Measurements from ENCODE around the gene MAEA. TPM values are rescaled to one million over a fixed set of nuclear protein-coding genes. Genes with fewer than 3 reads are reported as not detected.
A peak's percentile ranks its signal among the peaks of the same experiment; 100 is the strongest.

The MAEA gene
- polyA plus RNA-seq (2011; rRNA removed), result 77.5 and 94.4 TPM in 2 replicates
- 41.9 and 58.6 TPM in 2 replicates for polyA minus RNA-seq (2011; rRNA and poly(A)+ RNA removed)

DNA sequence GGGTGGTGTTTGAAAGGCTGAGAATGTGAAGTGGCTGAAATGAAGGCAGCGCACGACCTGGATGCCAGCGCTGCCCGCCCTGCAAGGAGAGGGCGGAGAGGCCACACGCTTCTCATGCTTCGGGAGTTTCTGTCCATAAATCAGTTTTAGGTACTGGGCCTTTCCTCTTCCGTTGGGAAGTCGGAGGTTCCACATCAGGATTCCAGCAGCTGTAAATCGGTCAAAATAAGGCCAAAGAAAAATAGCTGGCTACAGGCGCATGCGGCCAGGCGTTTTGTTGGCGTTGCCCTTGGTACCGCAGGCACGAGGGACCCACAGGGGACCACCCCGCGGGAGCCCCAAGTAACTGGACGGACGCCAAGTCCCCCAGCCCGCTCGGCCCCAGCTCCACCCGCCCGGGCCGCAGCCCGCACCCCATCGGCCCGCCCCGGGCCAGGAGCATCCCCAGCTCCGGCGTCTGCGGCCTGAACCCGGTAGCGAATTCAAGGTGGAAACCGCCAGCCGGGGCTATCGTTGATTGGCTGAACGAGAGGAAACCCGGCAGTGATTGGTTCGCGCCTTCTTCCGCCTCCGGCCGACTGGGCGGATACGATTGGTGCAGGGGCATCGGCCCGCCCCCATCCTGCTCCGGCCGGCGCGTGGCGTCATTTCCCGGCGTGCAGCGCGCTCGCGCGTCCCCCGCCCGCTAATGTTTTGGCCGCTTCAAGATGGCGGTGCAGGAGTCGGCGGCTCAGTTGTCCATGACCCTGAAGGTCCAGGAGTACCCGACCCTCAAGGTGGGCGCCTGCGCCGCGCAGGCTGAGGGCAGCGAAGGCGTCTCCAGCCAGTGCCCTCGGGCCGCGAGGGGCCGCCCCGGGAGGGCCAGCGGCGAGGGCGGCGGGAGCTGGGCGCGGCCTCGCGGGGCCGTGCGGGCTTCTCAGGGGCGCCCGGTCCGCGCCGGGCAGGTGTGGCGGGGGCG is at the start of gene MAEA:
Gene MAEA (plus strand): TSS at position 685 of the 958 bp plus-strand sequence. CDS start 23 bp downstream, at position 708.
- peak; percentile 78 for DNase-seq (ENCODE audit: low read depth)
- Histone ChIP-seq H3K27me3 (ENCODE audit: control insufficient read depth, insufficient read depth, low read length) (no peaks in the 10 kb centered on the region), H3K4me3 (ENCODE audit: low read depth, low read length) (peak within 1 kb of the TSS; percentile 73), H3K36me3 (ENCODE audit: control insufficient read depth, insufficient read depth, low read length) (no peaks in the 10 kb centered on the region; the same call in 1 of the 2 replicates)
- POLR2A ChIA-PET, result interaction anchor here (1.3 to 2.2 kb wide), 2 partner anchors 20 to 57 kb away, joined by 4 to 8 read pairs; partner anchors contain the start of gene UVSSA
- CTCF ChIA-PET, result interaction anchor here (1.2 to 2.3 kb wide), 3 partner anchors 22 to 158 kb away, joined by 3 to 5 read pairs (median 4); no protein-coding TSS in a partner anchor
- TF ChIP-seq, protein P1, sequence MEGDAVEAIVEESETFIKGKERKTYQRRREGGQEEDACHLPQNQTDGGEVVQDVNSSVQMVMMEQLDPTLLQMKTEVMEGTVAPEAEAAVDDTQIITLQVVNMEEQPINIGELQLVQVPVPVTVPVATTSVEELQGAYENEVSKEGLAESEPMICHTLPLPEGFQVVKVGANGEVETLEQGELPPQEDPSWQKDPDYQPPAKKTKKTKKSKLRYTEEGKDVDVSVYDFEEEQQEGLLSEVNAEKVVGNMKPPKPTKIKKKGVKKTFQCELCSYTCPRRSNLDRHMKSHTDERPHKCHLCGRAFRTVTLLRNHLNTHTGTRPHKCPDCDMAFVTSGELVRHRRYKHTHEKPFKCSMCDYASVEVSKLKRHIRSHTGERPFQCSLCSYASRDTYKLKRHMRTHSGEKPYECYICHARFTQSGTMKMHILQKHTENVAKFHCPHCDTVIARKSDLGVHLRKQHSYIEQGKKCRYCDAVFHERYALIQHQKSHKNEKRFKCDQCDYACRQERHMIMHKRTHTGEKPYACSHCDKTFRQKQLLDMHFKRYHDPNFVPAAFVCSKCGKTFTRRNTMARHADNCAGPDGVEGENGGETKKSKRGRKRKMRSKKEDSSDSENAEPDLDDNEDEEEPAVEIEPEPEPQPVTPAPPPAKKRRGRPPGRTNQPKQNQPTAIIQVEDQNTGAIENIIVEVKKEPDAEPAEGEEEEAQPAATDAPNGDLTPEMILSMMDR (IDR thresholded peaks at IDR 0.05; ENCODE audit: insufficient read depth, low read depth, low read length), result no peak

DNA sequence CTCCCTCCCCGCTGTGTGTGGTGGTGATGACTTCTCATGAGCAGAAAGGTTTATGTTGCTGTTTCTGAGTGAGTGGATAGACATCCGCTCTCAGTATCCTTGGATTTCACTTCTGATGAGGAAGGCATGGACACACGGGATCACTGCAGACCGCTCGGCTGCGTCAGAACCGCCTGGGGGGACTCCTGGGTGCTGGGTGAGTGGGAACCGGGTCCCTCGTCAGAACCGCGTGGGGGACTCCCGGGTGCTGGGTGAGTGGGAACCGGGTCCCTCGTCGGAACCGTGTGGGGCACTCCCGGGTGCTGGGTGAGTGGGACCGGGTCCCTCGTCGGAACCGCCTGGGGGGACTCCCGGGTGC is 49.8 kb upstream of the MAEA start:
- Histone ChIP-seq H3K36me3 (ENCODE audit: control insufficient read depth, insufficient read depth, low read length) (peaks cover 30% of the 10 kb centered on the region), H3K4me3 (ENCODE audit: low read depth, low read length) (no peak overlapping the region), H3K27me3 (ENCODE audit: control insufficient read depth, insufficient read depth, low read length) (no peaks in the 10 kb centered on the region)
- ChIA-PET POLR2A (no interaction called here), CTCF (no interaction called here)
- TF ChIP-seq, protein P1 (IDR thresholded peaks at IDR 0.05; ENCODE audit: insufficient read depth, low read depth, low read length), result no peak
- no peak for DNase-seq (ENCODE audit: low read depth)

DNA sequence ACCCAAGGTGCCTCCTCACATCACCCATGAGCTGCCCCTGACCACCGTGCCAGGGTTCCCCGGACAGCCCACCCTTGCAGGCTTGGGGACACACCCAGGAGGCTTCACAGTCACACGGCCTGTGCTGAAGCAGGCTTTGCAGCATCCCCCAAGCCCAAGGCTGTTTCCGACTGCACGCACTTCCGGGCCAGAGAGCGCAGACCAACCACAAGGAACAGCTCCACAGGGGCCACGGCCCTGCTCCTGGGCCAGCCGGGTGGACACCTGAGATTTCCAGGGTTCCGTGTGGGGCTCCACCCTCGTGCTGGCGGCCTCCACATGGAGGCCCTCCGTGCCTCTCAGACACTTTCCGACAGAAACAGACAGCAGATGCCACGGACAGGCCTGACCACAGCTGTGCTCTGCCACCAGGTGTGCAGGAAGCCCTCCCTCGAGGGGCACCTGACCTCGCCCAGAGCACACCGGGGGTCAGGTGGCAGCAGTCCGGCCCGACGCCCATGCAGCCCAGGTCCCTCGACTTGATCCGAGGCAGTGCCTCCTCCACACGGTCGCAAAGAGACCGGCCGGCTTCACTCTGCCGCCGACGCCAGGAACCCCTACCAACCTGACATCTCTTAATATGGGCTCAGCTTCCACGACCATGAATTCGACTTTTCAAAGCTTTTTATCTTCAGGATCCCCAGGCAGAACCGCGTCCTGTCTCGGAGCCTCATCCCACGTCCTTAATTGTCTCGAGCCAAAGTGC is 48.8 kb upstream of the MAEA start:
- TF ChIP-seq, protein P1 (IDR thresholded peaks at IDR 0.05; ENCODE audit: insufficient read depth, low read depth, low read length), result no peak
- Histone ChIP-seq H3K27me3 (ENCODE audit: control insufficient read depth, insufficient read depth, low read length) (no peaks in the 10 kb centered on the region), H3K36me3 (ENCODE audit: control insufficient read depth, insufficient read depth, low read length) (peaks cover 23% of the 10 kb centered on the region), H3K4me3 (ENCODE audit: low read depth, low read length) (no peak overlapping the region)
- POLR2A ChIA-PET, result no interaction called here
- CTCF ChIA-PET, result no interaction called here
- DNase-seq (ENCODE audit: low read depth), result no peak

DNA sequence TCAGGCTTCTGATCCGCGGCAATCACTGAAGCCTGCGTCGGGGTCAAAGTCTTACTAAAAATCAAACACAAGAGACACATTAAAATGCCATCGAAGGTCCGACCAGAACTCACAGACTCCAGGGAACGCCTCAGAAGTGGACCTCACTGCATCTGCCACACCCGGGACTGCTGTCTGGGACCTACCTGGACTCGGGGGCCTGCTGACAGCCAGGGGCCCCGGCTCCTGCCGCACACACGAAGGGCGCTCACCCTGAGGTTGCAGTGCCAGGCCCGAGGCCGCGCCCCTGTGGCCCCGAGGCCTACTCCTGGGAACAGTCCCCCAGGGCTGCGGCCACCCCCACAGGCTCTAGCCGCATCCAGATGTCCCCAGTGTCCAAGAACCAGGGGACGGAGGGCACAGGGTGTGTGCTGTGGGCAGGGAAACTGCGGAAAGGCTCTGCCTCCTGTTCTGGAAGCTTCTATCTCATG is 48.2 kb upstream of the MAEA start:
- TF ChIP-seq, protein P1 (IDR thresholded peaks at IDR 0.05; ENCODE audit: insufficient read depth, low read depth, low read length), result no peak
- ChIA-PET POLR2A (no interaction called here), CTCF (no interaction called here)
- no peak for DNase-seq (ENCODE audit: low read depth)
- H3K4me3 ChIP-seq (ENCODE audit: low read depth, low read length), result no peak overlapping the region
- peaks cover 19% of the 10 kb centered on the region for H3K36me3 ChIP-seq (ENCODE audit: control insufficient read depth, insufficient read depth, low read length)
- no peaks in the 10 kb centered on the region for H3K27me3 ChIP-seq (ENCODE audit: control insufficient read depth, insufficient read depth, low read length)

All from BJ (cell line).